GM23248 (cell line): Measurements from ENCODE around the gene EML5. TPM values are rescaled to one million over a fixed set of nuclear protein-coding genes. Genes with fewer than 3 reads are reported as not detected.

Experiments
- DNase-seq: peaks from one replicate; pipeline ENCODE4 v3.0.0-alpha.2; 2015
- H2AFZ ChIP-seq: fragments of 200-600 bp; sonication (generic); 2 replicates; pipeline ENCODE4 v1.6.1; 2016; ENCODE audit warnings: antibody characterized with exemption
- H3F3A ChIP-seq: fragments of 200-600 bp; sonication (generic); 2 replicates; pipeline ENCODE4 v1.6.1; 2016; ENCODE audit warnings: mild to moderate bottlenecking, antibody characterized with exemption, mixed run types; ENCODE audit not compliant: insufficient read depth
- H3K27ac ChIP-seq: fragments of 200-600 bp; sonication (generic); 2 replicates; pipeline ENCODE4 v1.5.1; 2016; ENCODE audit warnings: mild to moderate bottlenecking
- H3K27me3 ChIP-seq: fragments of 200-600 bp; sonication (generic); replicated peaks from 2 replicates; pipeline ENCODE4 v1.6.1; 2016; ENCODE audit warnings: mild to moderate bottlenecking; ENCODE audit not compliant: insufficient read depth
- H3K36me3 ChIP-seq: fragments of 200-600 bp; sonication (generic); 2 replicates; pipeline ENCODE4 v1.6.1; 2016; ENCODE audit warnings: low read depth, mild to moderate bottlenecking
- H3K4me1 ChIP-seq: fragments of 200-600 bp; sonication (generic); 2 replicates; pipeline ENCODE4 v1.6.1; 2016; ENCODE audit warnings: mild to moderate bottlenecking; ENCODE audit not compliant: insufficient read depth
- H3K4me2 ChIP-seq: fragments of 200-600 bp; sonication (generic); one replicate; pipeline ENCODE4 v1.6.1; 2016; ENCODE audit warnings: mild to moderate bottlenecking; ENCODE audit not compliant: unreplicated experiment
- H3K4me3 ChIP-seq: fragments of 200-600 bp; sonication (generic); 2 replicates; pipeline ENCODE4 v1.5.1; 2016; ENCODE audit warnings: mild to moderate bottlenecking
- H3K79me2 ChIP-seq: fragments of 200-600 bp; sonication (generic); 2 replicates; pipeline ENCODE4 v1.6.1; 2016; ENCODE audit warnings: mild to moderate bottlenecking; ENCODE audit not compliant: insufficient read depth
- H3K9ac ChIP-seq: fragments of 200-600 bp; sonication (generic); 2 replicates; pipeline ENCODE4 v1.6.1; 2016; ENCODE audit warnings: mild to moderate bottlenecking
- H3K9me2 ChIP-seq: fragments of 200-600 bp; sonication (generic); 2 replicates; pipeline ENCODE4 v1.6.1; 2016; ENCODE audit warnings: mixed run types, mild to moderate bottlenecking, moderate library complexity; ENCODE audit not compliant: insufficient read depth
- H3K9me3 ChIP-seq: fragments of 200-600 bp; sonication (generic); one replicate; pipeline ENCODE4 v1.6.1; 2017; ENCODE audit warnings: low read depth
- H4K20me1 ChIP-seq: fragments of 200-600 bp; sonication (generic); 2 replicates; pipeline ENCODE4 v1.6.0; 2016; ENCODE audit not compliant: insufficient read depth
- EZH2 ChIP-seq: fragments of 200-600 bp; sonication (generic); IDR thresholded peaks from 2 replicates; pipeline ENCODE4 v1.6.1; 2018; ENCODE audit warnings: antibody characterized with exemption, mild to moderate bottlenecking; ENCODE audit not compliant: insufficient read depth, poor library complexity, severe bottlenecking
- EZH2phosphoT487 ChIP-seq: fragments of 200-600 bp; sonication (generic); IDR thresholded peaks from 2 replicates; pipeline ENCODE4 v1.6.1; 2018; ENCODE audit warnings: antibody characterized with exemption, moderate library complexity, mild to moderate bottlenecking, low read depth; ENCODE audit not compliant: insufficient read depth
- WGBS, 2 experiments: methylation state at CpG; one replicate each; pipeline ENCODE4 v1.1.6; 2015 to 2017; ENCODE audit warnings: low lambda C conversion rate in 2 of 2, low coverage in 1 of 2; ENCODE audit errors: missing lambda C conversion rate in 2 of 2; 5-methylcytosine and 5-hydroxymethylcytosine counted together
- in situ Hi-C: fragments of 300-500 bp; cut with MboI; formaldehyde crosslinking; loops from 2 replicates; pipeline ENCODE4 v1.15.0; 2020
- polyA plus RNA-seq: library from polyadenylated mRNA; unstranded; fragments of >200 nt; fragmentation: Nextera tagmentation; extraction: Ambion mirVana; gene quantifications from 2 replicates; pipeline ENCODE4 v1.2.1, GENCODE V29; 2016
- total RNA-seq: library from RNA; depleted of rRNA; stranded (reverse); fragments of >200 nt; shearing (Covaris generic); gene quantifications from 2 replicates; pipeline ENCODE4 v1.2.3, GENCODE V29; 2014

EML5 gene
- total and polyA plus RNA-seq, 2 experiments from 2014 or later, result under 0.01 to 0.25 TPM

DNA sequence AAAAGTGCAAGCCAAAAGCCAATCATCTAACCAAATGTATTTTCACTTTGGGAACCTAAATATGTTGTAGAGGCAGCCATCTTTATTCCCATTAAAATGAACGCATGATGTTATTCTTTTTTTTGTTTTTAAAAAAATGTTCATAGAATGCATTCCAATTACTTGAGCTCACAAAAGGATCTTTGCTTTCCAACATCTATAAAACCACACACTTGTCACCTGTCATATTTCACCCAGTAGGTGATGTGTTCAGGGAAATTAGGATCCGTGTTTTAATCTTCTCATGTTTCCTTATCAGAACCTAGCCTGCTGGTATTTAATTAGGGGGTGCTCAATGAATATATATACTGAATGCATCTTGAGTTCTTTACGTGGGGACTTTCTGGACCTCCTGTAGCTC is 45.3 kb upstream of the EML5 start:
- Histone ChIP-seq H3K4me1 (peaks cover 50% of the 10 kb centered on the region), H3K36me3 (peaks cover 5% of the 10 kb centered on the region; the same call in 1 of the 2 replicates), H3K9me3 (no peaks in the 10 kb centered on the region), H3K4me2 (no peak overlapping the region), H3F3A (peaks cover 31% of the 10 kb centered on the region), H4K20me1 (no peaks in the 10 kb centered on the region), H3K9me2 (no peaks in the 10 kb centered on the region), H3K27ac (no peak overlapping the region), H2AFZ (no peak overlapping the region), H3K9ac (no peak overlapping the region), H3K4me3 (no peak overlapping the region), H3K79me2 (peaks cover 59% of the 10 kb centered on the region), H3K27me3 (no peaks in the 10 kb centered on the region)
- DNase-seq, result no peak
- no peak for TF ChIP-seq EZH2
- TF ChIP-seq EZH2phosphoT487, result no peak
- WGBS, 2 experiments, result 89 to 93% methylated on average over 3 of the region's 3 CpGs
- in situ Hi-C loops, result no loop called here

DNA sequence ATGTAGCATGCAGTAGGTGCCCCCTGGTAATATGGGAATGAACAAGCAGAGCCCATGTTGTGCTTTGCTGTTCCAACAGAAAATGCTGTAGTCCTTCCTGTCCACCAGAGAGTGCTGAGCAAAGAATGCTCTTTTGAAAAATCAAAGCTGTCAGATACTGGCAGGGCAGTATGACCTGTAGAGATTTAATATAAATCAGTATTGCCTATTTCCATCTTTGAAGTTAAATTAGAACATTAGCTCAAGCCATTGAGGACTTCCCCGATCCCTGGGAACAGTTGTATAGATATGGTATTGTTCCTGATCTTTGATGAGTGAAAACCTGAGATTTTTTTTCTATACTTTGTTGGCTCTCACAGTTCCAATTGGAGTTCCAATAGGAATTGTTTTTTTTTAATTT is 44.7 kb upstream of the EML5 start:
- Histone ChIP-seq H4K20me1 (no peaks in the 10 kb centered on the region), H3K79me2 (peaks cover 64% of the 10 kb centered on the region), H3K36me3 (peaks cover 5% of the 10 kb centered on the region; the same call in 1 of the 2 replicates), H3F3A (peaks cover 33% of the 10 kb centered on the region), H2AFZ (no peak overlapping the region), H3K9me2 (no peaks in the 10 kb centered on the region), H3K9me3 (no peaks in the 10 kb centered on the region), H3K9ac (no peak overlapping the region), H3K27ac (no peak overlapping the region), H3K4me3 (no peak overlapping the region), H3K4me1 (peaks cover 52% of the 10 kb centered on the region), H3K27me3 (no peaks in the 10 kb centered on the region), H3K4me2 (no peak overlapping the region)
- in situ Hi-C loops, result no loop called here
- no peak for DNase-seq
- 100% methylated on average over 1 of the region's 1 CpG for WGBS, 2 experiments
- TF ChIP-seq EZH2, result no peak

- Histone ChIP-seq H3K9me2 (no peaks in the 10 kb centered on the region), H3K4me1 (peaks cover 54% of the 10 kb centered on the region), H3K36me3 (no peaks in the 10 kb centered on the region), H3F3A (peaks cover 44% of the 10 kb centered on the region), H3K9ac (peak overlapping the region; percentile 56), H4K20me1 (no peaks in the 10 kb centered on the region), H3K79me2 (peaks cover 70% of the 10 kb centered on the region), H2AFZ (no peak overlapping the region), H3K9me3 (no peaks in the 10 kb centered on the region), H3K27ac (peak overlapping the region; percentile 86), H3K4me2 (peak overlapping the region; percentile 71), H3K27me3 (no peaks in the 10 kb centered on the region), H3K4me3 (no peak overlapping the region)
- in situ Hi-C loops, result no loop called here
- peak; percentile 21 for DNase-seq
- TF ChIP-seq EZH2phosphoT487 (no peak), EZH2 (no peak)
Measured at GRCh38 chr14:88835661-88836060, 42.9 kb upstream of the EML5 start.

DNA sequence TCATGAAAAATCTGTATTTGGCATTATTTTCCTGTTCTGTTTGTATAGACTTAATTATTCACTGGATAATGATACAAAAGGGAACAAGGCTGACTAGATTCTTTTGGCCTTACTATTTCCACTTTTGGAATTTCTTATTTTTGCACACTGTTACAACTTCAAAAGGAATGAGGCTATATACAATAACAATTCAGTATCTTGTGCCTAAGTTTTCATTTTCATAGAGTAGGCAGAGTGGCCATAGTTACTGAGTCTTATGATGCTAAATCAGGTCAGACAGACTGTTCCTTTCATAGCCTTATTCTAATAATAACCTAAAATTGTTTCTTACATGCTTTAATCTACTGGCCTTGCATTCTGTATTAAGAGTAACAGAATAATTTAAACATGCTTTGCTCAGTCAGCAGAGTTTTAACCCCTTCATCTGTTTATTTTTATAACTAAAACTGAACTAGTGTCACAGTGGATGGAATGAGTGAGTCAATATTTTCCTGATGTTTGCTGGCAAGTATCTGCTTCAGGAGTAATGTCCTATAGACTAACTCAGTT is 42.2 kb upstream of the EML5 start:
- no peak overlapping the region for H2AFZ ChIP-seq
- H3K9ac ChIP-seq, result peak overlapping the region; percentile 56
- H3K79me2 ChIP-seq, result peaks cover 74% of the 10 kb centered on the region
- no peaks in the 10 kb centered on the region for H3K27me3 ChIP-seq
- peak; percentile 76 for DNase-seq
- H3K9me2 ChIP-seq, result no peaks in the 10 kb centered on the region
- H3K4me1 ChIP-seq, result peaks cover 61% of the 10 kb centered on the region
- no peaks in the 10 kb centered on the region for H4K20me1 ChIP-seq
- H3K4me2 ChIP-seq, result peak overlapping the region; percentile 71
- in situ Hi-C loops, result no loop called here
- H3F3A ChIP-seq, result peaks cover 51% of the 10 kb centered on the region
- TF ChIP-seq EZH2phosphoT487 (no peak), EZH2 (no peak)
- no peaks in the 10 kb centered on the region for H3K36me3 ChIP-seq
- peak overlapping the region; percentile 86 for H3K27ac ChIP-seq
- H3K4me3 ChIP-seq, result peak overlapping the region; percentile 40
- H3K9me3 ChIP-seq, result no peaks in the 10 kb centered on the region

DNA sequence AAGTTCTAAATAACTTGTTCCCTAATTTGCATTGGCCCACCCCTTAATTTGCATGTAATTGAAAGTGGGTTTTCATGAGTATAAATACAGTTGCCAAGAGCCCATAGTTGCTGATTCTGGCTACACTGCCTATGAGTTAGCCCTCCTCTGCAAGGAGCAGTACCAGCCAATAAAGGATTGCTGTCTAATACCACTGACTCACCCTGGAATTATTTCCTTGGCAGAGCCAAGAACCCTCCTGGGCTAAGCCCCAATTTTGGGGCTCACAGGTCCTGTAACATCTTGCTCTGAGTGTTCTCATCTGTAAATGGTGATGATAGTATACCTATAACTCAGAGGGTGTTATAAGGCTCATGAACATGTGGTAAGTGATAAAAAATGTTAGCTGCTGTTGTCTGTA is 38.5 kb upstream of the EML5 start:
- DNase-seq, result peak; percentile 94
- Histone ChIP-seq H3K9ac (no peak overlapping the region), H3K27ac (peak overlapping the region; percentile 52), H3K36me3 (no peaks in the 10 kb centered on the region), H2AFZ (no peak overlapping the region), H3K79me2 (peaks cover 74% of the 10 kb centered on the region), H3K4me3 (no peak overlapping the region), H3K27me3 (no peaks in the 10 kb centered on the region), H3K4me2 (peak overlapping the region; percentile 47), H3K9me3 (no peaks in the 10 kb centered on the region), H3F3A (peaks cover 51% of the 10 kb centered on the region), H3K9me2 (no peaks in the 10 kb centered on the region), H3K4me1 (peaks cover 76% of the 10 kb centered on the region), H4K20me1 (no peaks in the 10 kb centered on the region)
- TF ChIP-seq EZH2 (no peak), EZH2phosphoT487 (0 out of 2 replicates have a peak, but pooled peaks have one; percentile 24)
- in situ Hi-C loops, result no loop called here
